Loucy (cell line): ENCODE data around the gene GABRG3.

ENCODE experiments used
- H2AFZ ChIP-seq: fragments of 200-600 bp; sonication (generic); 2 replicates; pipeline ENCODE4 v1.6.0; 2016; ENCODE audit warnings: antibody characterized with exemption, mild to moderate bottlenecking, low read length, moderate library complexity
- H3F3A ChIP-seq: fragments of 200-600 bp; 2 replicates; pipeline ENCODE4 v1.6.0; 2016; ENCODE audit warnings: antibody characterized with exemption, low read depth, mild to moderate bottlenecking
- H3K27me3 ChIP-seq: fragments of 200-600 bp; sonication (generic); 2 replicates; pipeline ENCODE4 v1.6.1; 2014; ENCODE audit warnings: low read length, mild to moderate bottlenecking; ENCODE audit not compliant: insufficient read depth, poor library complexity, severe bottlenecking
- H3K36me3 ChIP-seq: fragments of 200-600 bp; sonication (generic); 2 replicates; pipeline ENCODE4 v1.6.1; 2016; ENCODE audit warnings: low read length; ENCODE audit not compliant: insufficient read depth
- H3K4me1 ChIP-seq: fragments of 200-600 bp; sonication (generic); 2 replicates; pipeline ENCODE4 v1.5.1; 2014; ENCODE audit warnings: low read length, mild to moderate bottlenecking; ENCODE audit not compliant: insufficient read depth, poor library complexity, severe bottlenecking
- H3K4me2 ChIP-seq: fragments of 200-600 bp; sonication (generic); 2 replicates; pipeline ENCODE4 v1.6.0; 2014; ENCODE audit warnings: antibody characterized with exemption, low read length, low read depth, mild to moderate bottlenecking; ENCODE audit not compliant: poor library complexity, severe bottlenecking
- H3K4me3 ChIP-seq: fragments of 200-600 bp; sonication (generic); 2 replicates; pipeline ENCODE4 v1.5.1; 2014; ENCODE audit warnings: low read length, mild to moderate bottlenecking, mixed read lengths; ENCODE audit not compliant: poor library complexity, severe bottlenecking
- H3K79me2 ChIP-seq: fragments of 200-600 bp; sonication (generic); 2 replicates; pipeline ENCODE4 v1.6.1; 2014; ENCODE audit warnings: low read length; ENCODE audit not compliant: insufficient read depth
- H3K9ac ChIP-seq: fragments of 200-600 bp; sonication (generic); 2 replicates; pipeline ENCODE4 v1.6.0; 2014; ENCODE audit warnings: mild to moderate bottlenecking, low read depth, low read length, moderate library complexity; ENCODE audit not compliant: poor library complexity, severe bottlenecking
- H3K9me2 ChIP-seq: fragments of 200-600 bp; sonication (generic); replicated peaks from 2 replicates; pipeline ENCODE4 v1.6.1; 2016; ENCODE audit warnings: low read depth, low read length, mixed read lengths
- H3K9me3 ChIP-seq: fragments of 200-600 bp; sonication (generic); 2 replicates; pipeline ENCODE4 v1.6.1; 2014; ENCODE audit warnings: mild to moderate bottlenecking, antibody characterized with exemption, low read length, low read depth; ENCODE audit not compliant: insufficient read depth
- H4K20me1 ChIP-seq: fragments of 200-600 bp; sonication (generic); 2 replicates; pipeline ENCODE4 v1.6.0; 2014; ENCODE audit warnings: antibody characterized with exemption, low read length, mild to moderate bottlenecking; ENCODE audit not compliant: insufficient read depth, poor library complexity, severe bottlenecking
- CTCF ChIP-seq: fragments of 200-600 bp; sonication (generic); conservative IDR thresholded peaks from 2 replicates; pipeline ENCODE4 v1.5.1; 2014; ENCODE audit warnings: mild to moderate bottlenecking, antibody characterized with exemption, low read length
- EZH2phosphoT487 ChIP-seq: fragments of 200-600 bp; IDR thresholded peaks from 2 replicates; pipeline ENCODE4 v1.6.1; 2018; ENCODE audit warnings: antibody characterized with exemption, mild to moderate bottlenecking, moderate library complexity, borderline replicate concordance

Gene GABRG3

GRCh38 chr15:27220199-27220598 is 249.2 kb downstream of the GABRG3 start:
- TF ChIP-seq CTCF (no peak), EZH2phosphoT487 (no peak)
- Histone ChIP-seq H2AFZ (no peak overlapping the region), H3K4me1 (no peaks in the 10 kb centered on the region), H3K4me3 (no peak overlapping the region), H3F3A (no peaks in the 10 kb centered on the region), H3K9ac (no peak overlapping the region), H3K9me3 (peaks cover 5% of the 10 kb centered on the region; the same call in 1 of the 2 replicates), H4K20me1 (no peaks in the 10 kb centered on the region), H3K79me2 (no peaks in the 10 kb centered on the region), H3K4me2 (no peak overlapping the region), H3K36me3 (no peaks in the 10 kb centered on the region), H3K27me3 (no peaks in the 10 kb centered on the region), H3K9me2 (no peaks in the 10 kb centered on the region)

- Histone ChIP-seq H3K27me3 (no peaks in the 10 kb centered on the region), H3K9me3 (peaks cover 5% of the 10 kb centered on the region; the same call in 1 of the 2 replicates), H3K9ac (no peak overlapping the region), H2AFZ (no peak overlapping the region), H3K9me2 (no peaks in the 10 kb centered on the region), H3K36me3 (no peaks in the 10 kb centered on the region), H3K4me2 (no peak overlapping the region), H3K4me1 (no peaks in the 10 kb centered on the region), H3F3A (no peaks in the 10 kb centered on the region), H3K4me3 (no peak overlapping the region), H3K79me2 (no peaks in the 10 kb centered on the region), H4K20me1 (no peaks in the 10 kb centered on the region)
- no peak for TF ChIP-seq EZH2phosphoT487
Measured at GRCh38 chr15:27222479-27222878, 251.5 kb downstream of the GABRG3 start.

GRCh38 chr15:27223179-27223578 is 252.2 kb downstream of the GABRG3 start:
- Histone ChIP-seq H4K20me1 (no peaks in the 10 kb centered on the region), H3K4me2 (no peak overlapping the region), H3K79me2 (no peaks in the 10 kb centered on the region), H3K9me3 (peaks cover 5% of the 10 kb centered on the region; the same call in 1 of the 2 replicates), H3K9me2 (no peaks in the 10 kb centered on the region), H3K4me3 (no peak overlapping the region), H3K4me1 (no peaks in the 10 kb centered on the region), H3K9ac (no peak overlapping the region), H3F3A (no peaks in the 10 kb centered on the region), H3K36me3 (no peaks in the 10 kb centered on the region), H2AFZ (no peak overlapping the region), H3K27me3 (no peaks in the 10 kb centered on the region)
- TF ChIP-seq CTCF, result no peak
- TF ChIP-seq EZH2phosphoT487, result no peak

- TF ChIP-seq CTCF, result no peak
- no peak for TF ChIP-seq EZH2phosphoT487
- H3K9me2 ChIP-seq, result no peaks in the 10 kb centered on the region
- no peaks in the 10 kb centered on the region for H3K79me2 ChIP-seq
- no peak overlapping the region for H3K4me3 ChIP-seq
- H4K20me1 ChIP-seq, result no peaks in the 10 kb centered on the region
- H3F3A ChIP-seq, result no peaks in the 10 kb centered on the region
- no peaks in the 10 kb centered on the region; the same call in 1 of the 2 replicates for H3K9me3 ChIP-seq
- H3K27me3 ChIP-seq, result no peaks in the 10 kb centered on the region
- H3K4me2 ChIP-seq, result no peak overlapping the region
- H3K4me1 ChIP-seq, result no peaks in the 10 kb centered on the region
- no peak overlapping the region for H2AFZ ChIP-seq
- no peak overlapping the region for H3K9ac ChIP-seq
- no peaks in the 10 kb centered on the region for H3K36me3 ChIP-seq
Measured at GRCh38 chr15:27231811-27232210, 260.8 kb downstream of the GABRG3 start.
